ENCODE measurements around the gene STX8. TPM values are rescaled to one million over a fixed set of nuclear protein-coding genes. Genes with fewer than 3 reads are reported as not detected.
A peak's percentile ranks its signal among the peaks of the same experiment; 100 is the strongest.
"Not testable (repeated sequence)": the region's sequence is repeated elsewhere in the genome, so short reads cannot be mapped to it uniquely, and the experiment has no call there.

Gene STX8
- polyA plus RNA-seq (2012; ENCODE audit: low read depth, missing spikeins) = 120 TPM

GRCh38 chr17:9575381-9576101, at the start of gene STX8:
TSS of gene STX8 (minus strand) at chr17:9575820. CDS start at chr17:9575808, 12 bp downstream.
- DNase-seq (ENCODE audit: insufficient read length, low spot score) (peak; percentile 69), FAIRE-seq (peak; percentile 92)
- TF ChIP-seq PAX5 (IDR thresholded peaks at IDR 0.05; ENCODE audit: insufficient read depth, low read length, severe bottlenecking) (peak; percentile 83), TAF1 (IDR thresholded peaks at IDR 0.05; ENCODE audit: low read depth, low read length) (0 out of 2 replicates have a peak, but pooled peaks have one; percentile 17), SPI1 (IDR thresholded peaks at IDR 0.05; ENCODE audit: low read depth, low read length) (no peak), POLR2AphosphoS5 (IDR thresholded peaks at IDR 0.05; ENCODE audit: low read depth, low read length) (peak; percentile 45; the same call in 1 of the 2 replicates), POU2F2 (IDR thresholded peaks at IDR 0.05; ENCODE audit: low read depth, low read length) (peak; percentile 36; the same call in 1 of the 2 replicates), POLR2A (IDR thresholded peaks at IDR 0.05; ENCODE audit: low read depth, low read length) (peak; percentile 51; the same call in 1 of the 2 replicates)

GRCh38 chr17:9622961-9623360, 47.3 kb upstream of the STX8 start:
- no peak for TF ChIP-seq POU2F2 (IDR thresholded peaks at IDR 0.05; ENCODE audit: low read depth, low read length)
- TF ChIP-seq TAF1 (IDR thresholded peaks at IDR 0.05; ENCODE audit: low read depth, low read length) = no peak
- no peak for TF ChIP-seq POLR2A (IDR thresholded peaks at IDR 0.05; ENCODE audit: low read depth, low read length)
- FAIRE-seq (no peak), DNase-seq (ENCODE audit: insufficient read length, low spot score) (no peak)

- DNase-seq (ENCODE audit: insufficient read length, low spot score) (no peak), FAIRE-seq (no peak)
- TF ChIP-seq SPI1 (IDR thresholded peaks at IDR 0.05; ENCODE audit: low read depth, low read length) (no peak), PAX5 (IDR thresholded peaks at IDR 0.05; ENCODE audit: insufficient read depth, low read length, severe bottlenecking) (no peak), TAF1 (IDR thresholded peaks at IDR 0.05; ENCODE audit: low read depth, low read length) (no peak), POLR2AphosphoS5 (IDR thresholded peaks at IDR 0.05; ENCODE audit: low read depth, low read length) (no peak), POLR2A (IDR thresholded peaks at IDR 0.05; ENCODE audit: low read depth, low read length) (no peak), POU2F2 (IDR thresholded peaks at IDR 0.05; ENCODE audit: low read depth, low read length) (no peak)
Observed at GRCh38 chr17:9615486-9615885, 39.9 kb upstream of the STX8 start.

GRCh38 chr17:9612006-9612405, 36.4 kb upstream of the STX8 start:
- FAIRE-seq = no peak
- no peak for DNase-seq (ENCODE audit: insufficient read length, low spot score)
- TF ChIP-seq POU2F2 (IDR thresholded peaks at IDR 0.05; ENCODE audit: low read depth, low read length) (no peak), POLR2AphosphoS5 (IDR thresholded peaks at IDR 0.05; ENCODE audit: low read depth, low read length) (no peak), PAX5 (IDR thresholded peaks at IDR 0.05; ENCODE audit: insufficient read depth, low read length, severe bottlenecking) (no peak), POLR2A (IDR thresholded peaks at IDR 0.05; ENCODE audit: low read depth, low read length) (no peak), TAF1 (IDR thresholded peaks at IDR 0.05; ENCODE audit: low read depth, low read length) (no peak)

GRCh38 chr17:9611557-9611956, 35.9 kb upstream of the STX8 start:
- DNase-seq (ENCODE audit: insufficient read length, low spot score) = no peak
- FAIRE-seq = no peak
- TF ChIP-seq SPI1 (IDR thresholded peaks at IDR 0.05; ENCODE audit: low read depth, low read length) = no peak
- no peak for TF ChIP-seq PAX5 (IDR thresholded peaks at IDR 0.05; ENCODE audit: insufficient read depth, low read length, severe bottlenecking)
- no peak for TF ChIP-seq POLR2A (IDR thresholded peaks at IDR 0.05; ENCODE audit: low read depth, low read length)
- TF ChIP-seq TAF1 (IDR thresholded peaks at IDR 0.05; ENCODE audit: low read depth, low read length) = no peak
- no peak for TF ChIP-seq POU2F2 (IDR thresholded peaks at IDR 0.05; ENCODE audit: low read depth, low read length)
- no peak for TF ChIP-seq POLR2AphosphoS5 (IDR thresholded peaks at IDR 0.05; ENCODE audit: low read depth, low read length)

GRCh38 chr17:9607058-9607457, 31.4 kb upstream of the STX8 start:
- FAIRE-seq; DNase-seq (ENCODE audit: insufficient read length, low spot score): not testable (repeated sequence)

- DNase-seq (ENCODE audit: insufficient read length, low spot score) (no peak), FAIRE-seq (no peak)
- TF ChIP-seq POLR2AphosphoS5 (IDR thresholded peaks at IDR 0.05; ENCODE audit: low read depth, low read length) = no peak
- TF ChIP-seq TAF1 (IDR thresholded peaks at IDR 0.05; ENCODE audit: low read depth, low read length) = no peak
- no peak for TF ChIP-seq PAX5 (IDR thresholded peaks at IDR 0.05; ENCODE audit: insufficient read depth, low read length, severe bottlenecking)
- no peak for TF ChIP-seq POLR2A (IDR thresholded peaks at IDR 0.05; ENCODE audit: low read depth, low read length)
- TF ChIP-seq SPI1 (IDR thresholded peaks at IDR 0.05; ENCODE audit: low read depth, low read length) = no peak
- no peak for TF ChIP-seq POU2F2 (IDR thresholded peaks at IDR 0.05; ENCODE audit: low read depth, low read length)
Observed at GRCh38 chr17:9606453-9606852, 30.8 kb upstream of the STX8 start.

- DNase-seq (ENCODE audit: insufficient read length, low spot score); FAIRE-seq: not testable (repeated sequence)
Observed at GRCh38 chr17:9604583-9604982, 29.0 kb upstream of the STX8 start.

- TF ChIP-seq PAX5 (IDR thresholded peaks at IDR 0.05; ENCODE audit: insufficient read depth, low read length, severe bottlenecking) (no peak), SPI1 (IDR thresholded peaks at IDR 0.05; ENCODE audit: low read depth, low read length) (no peak), POU2F2 (IDR thresholded peaks at IDR 0.05; ENCODE audit: low read depth, low read length) (no peak), POLR2AphosphoS5 (IDR thresholded peaks at IDR 0.05; ENCODE audit: low read depth, low read length) (no peak)
- DNase-seq (ENCODE audit: insufficient read length, low spot score) (no peak), FAIRE-seq (no peak)
Observed at GRCh38 chr17:9598661-9599060, 23.0 kb upstream of the STX8 start.

- FAIRE-seq = not testable (repeated sequence)
Observed at GRCh38 chr17:9597638-9598037, 22.0 kb upstream of the STX8 start.

GRCh38 chr17:9594065-9594464, 18.4 kb upstream of the STX8 start:
- FAIRE-seq (no peak), DNase-seq (ENCODE audit: insufficient read length, low spot score) (no peak)
- TF ChIP-seq TAF1 (IDR thresholded peaks at IDR 0.05; ENCODE audit: low read depth, low read length) = no peak
- no peak for TF ChIP-seq PAX5 (IDR thresholded peaks at IDR 0.05; ENCODE audit: insufficient read depth, low read length, severe bottlenecking)
- TF ChIP-seq POLR2A (IDR thresholded peaks at IDR 0.05; ENCODE audit: low read depth, low read length) = no peak
- no peak for TF ChIP-seq SPI1 (IDR thresholded peaks at IDR 0.05; ENCODE audit: low read depth, low read length)
- no peak for TF ChIP-seq POLR2AphosphoS5 (IDR thresholded peaks at IDR 0.05; ENCODE audit: low read depth, low read length)
- TF ChIP-seq POU2F2 (IDR thresholded peaks at IDR 0.05; ENCODE audit: low read depth, low read length) = no peak

More at GRCh38 chr17:9597638-9598037, 22.0 kb upstream of the STX8 start:
- DNase-seq (ENCODE audit: insufficient read length, low spot score) = not testable (repeated sequence)

Measured in GM12891 (cell line).